H1 (cell line): ENCODE measurements around the gene ZBED4. TPM values are rescaled to one million over a fixed set of nuclear protein-coding genes. Genes with fewer than 3 reads are reported as not detected.

Experiments used
- ASH2L ChIP-seq: fragments of 200-600, 300-600 bp; sonication (generic); IDR thresholded peaks from one replicate; pipeline ENCODE4 v1.7.1; 2017; ENCODE audit warnings: low read length
- CBX8 ChIP-seq: fragments of 300-800, 300-1000 bp; sonication (generic); IDR thresholded peaks from 2 replicates; pipeline ENCODE4 v1.7.1; 2016; ENCODE audit warnings: low read depth, low read length, borderline replicate concordance
- EP300 ChIP-seq, 2 experiments: IDR thresholded peaks; 1 replicate in 1 of 2; 2 replicates in 1 of 2; pipeline ENCODE4 v1.6.1; 2011 to 2012; ENCODE audit warnings: low read depth in 2 of 2, low read length in 2 of 2, mild to moderate bottlenecking in 2 of 2, borderline replicate concordance in 1 of 2, inconsistent platforms in 1 of 2, moderate library complexity in 1 of 2
- RNF2 ChIP-seq: fragments of 200-900, 300-1000 bp; sonication (generic); IDR thresholded peaks from 2 replicates; pipeline ENCODE4 v1.7.1; 2016; ENCODE audit warnings: borderline replicate concordance, low read depth, mild to moderate bottlenecking, antibody characterized with exemption, low read length; ENCODE audit not compliant: poor library complexity, severe bottlenecking; ENCODE audit errors: missing control alignments
- polyA plus RNA-seq, 7 experiments: library from polyadenylated mRNA; depleted of rRNA in 3 of 7; stranded (reverse) in 5 of 7; unstranded in 2 of 7; fragments of >200 nt in 5 of 7; fragments of 200-250 nt in 2 of 7; gene quantifications; 1 replicate in 5 of 7; 2 replicates in 1 of 7; 4 replicates in 1 of 7; pipeline versions ENCODE4 v1.2.1 to v1.2.3, GENCODE V29; 2011 to 2013; ENCODE audit warnings: missing spikeins in 2 of 7, mixed read lengths in 2 of 7
- total RNA-seq: library from RNA; stranded (reverse); fragmentation: NEBNext Ultra II Directional; extraction: Animal tissue kit (Norgen Biotek cat#: 25700); gene quantifications from 2 replicates; pipeline ENCODE4 v1.2.1, GENCODE V29; 2021

The ZBED4 gene
- total and polyA plus RNA-seq, 2 of the 8 experiments (the other 6 are each of a cell fraction or from before 2014, with no cell fraction given), result 11.0 to 28.3 TPM

GRCh38 chr22:49850021-49850911 is 3.4 kb upstream of the ZBED4 start (continued):
- TF ChIP-seq ASH2L, result no peak
- peak; percentile 7 for TF ChIP-seq RNF2
- TF ChIP-seq CBX8, result no peak
- TF ChIP-seq EP300 (IDR thresholded peaks at IDR 0.05; ENCODE audit: borderline replicate concordance in 1 of 2, low read depth in 2 of 2, low read length in 2 of 2), result no peak
